Lower leg skin (tissue), 3 donors: ENCODE data around the gene NEDD4L.

Source experiments
- CTCF ChIP-seq, 3 donors: fragments of 450-650 bp; IDR thresholded peaks; one replicate each; pipeline ENCODE4 v1.5.1; 2016; ENCODE audit warnings: antibody characterized with exemption in 3 of 3, mild to moderate bottlenecking in 3 of 3, moderate library complexity in 2 of 3
- POLR2A ChIP-seq, 2 donors: fragments of 450-650 bp; IDR thresholded peaks; one replicate each; pipeline ENCODE4 v1.6.1; 2016 to 2017; ENCODE audit warnings: antibody characterized with exemption in 2 of 2, mild to moderate bottlenecking in 1 of 2, moderate library complexity in 1 of 2

GRCh38 chr18:58386780-58387179, 342.8 kb downstream of the NEDD4L start:
- no peak for TF ChIP-seq CTCF (IDR thresholded peaks at IDR 0.05)
- TF ChIP-seq POLR2A (IDR thresholded peaks at IDR 0.05): no peak
